Stomach (tissue), 4 donors: Measurements from ENCODE around the gene POLA2.

Source experiments
- EP300 ChIP-seq: sonication (generic); formaldehyde crosslinking; IDR thresholded peaks from one replicate; pipeline ENCODE4 v1.6.1; 2017; ENCODE audit warnings: antibody characterized with exemption
- POLR2A ChIP-seq, 4 donors: fragments of 450-650 bp; IDR thresholded peaks; one replicate each; pipeline ENCODE4 v1.6.1; 2016; ENCODE audit warnings: antibody characterized with exemption in 4 of 4, control low read depth in 2 of 4, mild to moderate bottlenecking in 1 of 4, moderate library complexity in 1 of 4
- POLR2AphosphoS5 ChIP-seq, 3 donors: sonication (generic); formaldehyde crosslinking; IDR thresholded peaks; one replicate each; pipeline ENCODE4 v1.6.1; 2016; ENCODE audit warnings: antibody characterized with exemption in 3 of 3
- TF ChIP-seq, protein P1 (sequence below), 7 experiments: fragments of 450-650 bp in 4 of 7; fragments of 200-600 bp in 3 of 7; sonication (generic) in 3 of 7; IDR thresholded peaks; one replicate each; pipeline ENCODE4 v1.5.1; 2016 to 2019; ENCODE audit warnings: antibody characterized with exemption in 7 of 7, control low read depth in 2 of 7, mild to moderate bottlenecking in 1 of 7

DNA sequence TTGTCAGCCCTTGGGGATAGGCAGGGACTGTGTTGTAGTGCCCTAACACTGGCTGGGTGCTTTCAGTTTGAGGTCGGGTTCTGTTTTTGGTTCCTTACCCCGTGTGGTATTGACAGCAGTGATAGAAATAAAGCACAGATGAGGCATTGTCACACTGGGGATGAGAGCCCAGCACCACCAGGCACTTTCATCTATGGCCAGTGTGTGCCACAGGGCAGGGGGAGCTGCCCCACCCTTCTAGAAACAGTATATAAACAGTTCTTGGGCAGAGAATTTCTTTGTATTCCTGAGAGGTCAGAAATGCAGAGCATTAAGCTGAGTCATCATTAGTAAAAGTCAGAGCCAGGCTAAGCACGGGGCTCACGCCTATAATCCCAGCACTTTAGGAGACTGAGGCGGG lies 29.9 kb downstream of the POLA2 start:
- TF ChIP-seq, protein P1, sequence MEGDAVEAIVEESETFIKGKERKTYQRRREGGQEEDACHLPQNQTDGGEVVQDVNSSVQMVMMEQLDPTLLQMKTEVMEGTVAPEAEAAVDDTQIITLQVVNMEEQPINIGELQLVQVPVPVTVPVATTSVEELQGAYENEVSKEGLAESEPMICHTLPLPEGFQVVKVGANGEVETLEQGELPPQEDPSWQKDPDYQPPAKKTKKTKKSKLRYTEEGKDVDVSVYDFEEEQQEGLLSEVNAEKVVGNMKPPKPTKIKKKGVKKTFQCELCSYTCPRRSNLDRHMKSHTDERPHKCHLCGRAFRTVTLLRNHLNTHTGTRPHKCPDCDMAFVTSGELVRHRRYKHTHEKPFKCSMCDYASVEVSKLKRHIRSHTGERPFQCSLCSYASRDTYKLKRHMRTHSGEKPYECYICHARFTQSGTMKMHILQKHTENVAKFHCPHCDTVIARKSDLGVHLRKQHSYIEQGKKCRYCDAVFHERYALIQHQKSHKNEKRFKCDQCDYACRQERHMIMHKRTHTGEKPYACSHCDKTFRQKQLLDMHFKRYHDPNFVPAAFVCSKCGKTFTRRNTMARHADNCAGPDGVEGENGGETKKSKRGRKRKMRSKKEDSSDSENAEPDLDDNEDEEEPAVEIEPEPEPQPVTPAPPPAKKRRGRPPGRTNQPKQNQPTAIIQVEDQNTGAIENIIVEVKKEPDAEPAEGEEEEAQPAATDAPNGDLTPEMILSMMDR (IDR thresholded peaks at IDR 0.05), result no peak
- no peak for TF ChIP-seq EP300
- no peak for TF ChIP-seq POLR2A (IDR thresholded peaks at IDR 0.05)
- no peak for TF ChIP-seq POLR2AphosphoS5 (IDR thresholded peaks at IDR 0.05)
